ENCODE data around the gene PPIG. TPM values are rescaled to one million over a fixed set of nuclear protein-coding genes. Genes with fewer than 3 reads are reported as not detected.

The PPIG gene
- polyA plus RNA-seq, 1 of the 3 experiments (the other 2 are of a cell fraction): 8.3 TPM

DNA sequence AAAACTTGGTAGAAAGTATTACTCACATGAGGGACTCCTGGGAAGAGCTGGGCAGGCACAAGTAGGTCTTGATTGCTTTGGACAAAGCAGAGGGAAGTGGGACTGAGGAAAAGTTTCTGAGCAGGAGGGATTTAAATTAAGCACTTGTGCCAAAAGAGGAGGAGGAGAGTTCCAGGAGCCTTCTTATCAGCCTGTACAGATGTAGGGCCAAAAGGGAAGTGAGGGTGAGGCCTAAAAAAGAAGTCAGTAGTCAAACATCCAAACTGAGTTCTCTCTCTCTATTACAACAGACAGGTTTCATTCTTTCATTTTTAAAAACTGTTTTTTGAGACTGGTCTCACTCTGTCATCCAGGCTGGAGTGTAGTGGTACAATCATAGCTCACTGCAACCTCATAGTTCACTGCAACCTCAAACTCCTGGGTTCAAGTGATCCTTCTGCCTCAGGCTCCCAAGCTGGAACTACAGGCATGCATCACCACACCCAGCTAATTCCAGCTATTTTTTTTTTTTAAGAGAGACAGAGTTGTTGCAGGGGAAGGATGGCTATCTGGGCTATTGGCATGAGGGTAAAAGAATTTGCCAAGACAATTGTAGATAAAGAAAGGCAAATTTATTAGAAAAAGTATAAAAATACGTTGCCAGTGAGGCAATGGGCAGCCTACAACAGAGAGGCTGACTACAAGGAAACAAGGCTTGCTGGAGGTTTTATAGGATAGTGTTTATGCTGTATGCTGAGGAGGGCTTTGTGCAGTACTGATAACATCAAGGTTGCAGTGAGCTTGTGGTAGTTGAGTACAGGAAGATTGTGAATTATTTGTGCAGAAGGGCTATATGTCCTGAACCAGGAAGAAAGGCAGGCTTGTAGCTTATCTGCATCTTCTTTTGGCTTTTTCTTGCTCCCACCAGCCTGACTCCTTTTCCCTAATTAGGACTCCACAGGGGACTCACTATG is 81.1 kb downstream of the PPIG start:
- Histone ChIP-seq H3K9me3 (no peaks in the 10 kb centered on the region), H3K79me2 (ENCODE audit: insufficient read depth) (no peaks in the 10 kb centered on the region), H3K36me3 (replicated peaks in 1 of 2; ENCODE audit: control insufficient read depth in 1 of 2, insufficient read depth in 2 of 2, low read length in 1 of 2) (no peaks in the 10 kb centered on the region), H3K4me2 (no peak overlapping the region), H3F3A (replicated peaks; ENCODE audit: insufficient read depth) (peaks cover 5% of the 10 kb centered on the region), H3K9ac (no peak overlapping the region), H3K27me3 (ENCODE audit: insufficient read depth) (no peaks in the 10 kb centered on the region), H4K20me1 (ENCODE audit: insufficient read depth) (no peaks in the 10 kb centered on the region), H2AFZ (ENCODE audit: low read depth) (peak overlapping the region; percentile 70; the same call in 1 of the 2 replicates), H3K27ac (ENCODE audit: low read depth in 2 of 2, low read length in 1 of 2) (no peak overlapping the region), H3K4me1 (ENCODE audit: control insufficient read depth in 1 of 2, insufficient read depth in 2 of 2, low read depth in 1 of 2, low read length in 1 of 2) (no peaks in the 10 kb centered on the region), H3K9me2 (no peaks in the 10 kb centered on the region), H3K4me3 (ENCODE audit: low read depth in 2 of 2, low read length in 1 of 2) (no peak overlapping the region)
- TF ChIP-seq TAF1 (IDR thresholded peaks at IDR 0.05; ENCODE audit: borderline replicate concordance, low read depth, low read length): no peak
- no peak for TF ChIP-seq FOXM1 (IDR thresholded peaks at IDR 0.05; ENCODE audit: low read depth)
- no peak for TF ChIP-seq TEAD4 (IDR thresholded peaks at IDR 0.05; ENCODE audit: borderline replicate concordance, insufficient read depth)
- no peak for TF ChIP-seq POLR2AphosphoS5 (IDR thresholded peaks at IDR 0.05; ENCODE audit: low read depth, low read length)
- no peak for TF ChIP-seq GATA2 (CRISPR knock-in tag; IDR thresholded peaks at IDR 0.05)
- no peak for TF ChIP-seq RAD21 (IDR thresholded peaks at IDR 0.05; ENCODE audit: low read length)
- no peak for TF ChIP-seq MEF2A (IDR thresholded peaks at IDR 0.05; ENCODE audit: borderline replicate concordance, low read depth)
- no peak for TF ChIP-seq RCOR1 (IDR thresholded peaks at IDR 0.05; ENCODE audit: low read length)
- DNase-seq: no peak
- 24% methylated on average over 1 of the region's 1 CpG for WGBS (ENCODE audit: low lambda C conversion rate)
- ChIA-PET POLR2A (no interaction called here), CTCF (interaction anchor here (1.0 to 1.5 kb wide), 3 partner anchors 10 to 264 kb away, joined by 3 to 4 read pairs (median 3); no protein-coding TSS in a partner anchor)

- Histone ChIP-seq H3K27ac (ENCODE audit: low read depth in 2 of 2, low read length in 1 of 2) (no peak overlapping the region), H3K4me2 (no peak overlapping the region), H3K4me1 (ENCODE audit: control insufficient read depth in 1 of 2, insufficient read depth in 2 of 2, low read depth in 1 of 2, low read length in 1 of 2) (no peaks in the 10 kb centered on the region), H4K20me1 (ENCODE audit: insufficient read depth) (no peaks in the 10 kb centered on the region), H3K79me2 (ENCODE audit: insufficient read depth) (no peaks in the 10 kb centered on the region), H3K9ac (no peak overlapping the region), H3K9me3 (no peaks in the 10 kb centered on the region), H3K9me2 (no peaks in the 10 kb centered on the region), H2AFZ (ENCODE audit: low read depth) (no peak overlapping the region), H3K36me3 (replicated peaks in 1 of 2; ENCODE audit: control insufficient read depth in 1 of 2, insufficient read depth in 2 of 2, low read length in 1 of 2) (no peaks in the 10 kb centered on the region), H3K27me3 (ENCODE audit: insufficient read depth) (no peaks in the 10 kb centered on the region), H3F3A (replicated peaks; ENCODE audit: insufficient read depth) (peaks cover 5% of the 10 kb centered on the region), H3K4me3 (ENCODE audit: low read depth in 2 of 2, low read length in 1 of 2) (no peak overlapping the region)
- CTCF ChIA-PET: interaction anchor here (0.8 kb wide), 1 partner anchor 11 kb away, joined by 3 read pairs; no protein-coding TSS in a partner anchor
- 2% methylated on average over 2 of the region's 2 CpGs for WGBS (ENCODE audit: low lambda C conversion rate)
- POLR2A ChIA-PET: no interaction called here
- no peak for DNase-seq
- TF ChIP-seq SIN3A (IDR thresholded peaks at IDR 0.05; ENCODE audit: borderline replicate concordance, low read depth, low read length) (no peak), USF2 (IDR thresholded peaks at IDR 0.05; ENCODE audit: borderline replicate concordance, low read depth, low read length) (no peak), SMC3 (IDR thresholded peaks at IDR 0.05; ENCODE audit: low read depth, low read length) (no peak), JUND (IDR thresholded peaks at IDR 0.05) (no peak), ELF1 (IDR thresholded peaks at IDR 0.05) (no peak), GABPA (IDR thresholded peaks at IDR 0.05; ENCODE audit: low read depth) (no peak), NRF1 (IDR thresholded peaks at IDR 0.05; ENCODE audit: low read depth, low read length) (no peak), EP300 (IDR thresholded peaks at IDR 0.05; ENCODE audit: borderline replicate concordance in 1 of 2, low read depth in 1 of 2, low read length in 1 of 2) (no peak), FOXM1 (IDR thresholded peaks at IDR 0.05; ENCODE audit: low read depth) (no peak), POLR2AphosphoS5 (IDR thresholded peaks at IDR 0.05; ENCODE audit: low read depth, low read length) (no peak), MEF2A (IDR thresholded peaks at IDR 0.05; ENCODE audit: borderline replicate concordance, low read depth) (no peak), TCF12 (IDR thresholded peaks at IDR 0.05) (no peak), MXI1 (IDR thresholded peaks at IDR 0.05; ENCODE audit: low read depth, low read length) (no peak), RFX5 (IDR thresholded peaks at IDR 0.05; ENCODE audit: low read length) (no peak)
- TF ChIP-seq, protein P1, sequence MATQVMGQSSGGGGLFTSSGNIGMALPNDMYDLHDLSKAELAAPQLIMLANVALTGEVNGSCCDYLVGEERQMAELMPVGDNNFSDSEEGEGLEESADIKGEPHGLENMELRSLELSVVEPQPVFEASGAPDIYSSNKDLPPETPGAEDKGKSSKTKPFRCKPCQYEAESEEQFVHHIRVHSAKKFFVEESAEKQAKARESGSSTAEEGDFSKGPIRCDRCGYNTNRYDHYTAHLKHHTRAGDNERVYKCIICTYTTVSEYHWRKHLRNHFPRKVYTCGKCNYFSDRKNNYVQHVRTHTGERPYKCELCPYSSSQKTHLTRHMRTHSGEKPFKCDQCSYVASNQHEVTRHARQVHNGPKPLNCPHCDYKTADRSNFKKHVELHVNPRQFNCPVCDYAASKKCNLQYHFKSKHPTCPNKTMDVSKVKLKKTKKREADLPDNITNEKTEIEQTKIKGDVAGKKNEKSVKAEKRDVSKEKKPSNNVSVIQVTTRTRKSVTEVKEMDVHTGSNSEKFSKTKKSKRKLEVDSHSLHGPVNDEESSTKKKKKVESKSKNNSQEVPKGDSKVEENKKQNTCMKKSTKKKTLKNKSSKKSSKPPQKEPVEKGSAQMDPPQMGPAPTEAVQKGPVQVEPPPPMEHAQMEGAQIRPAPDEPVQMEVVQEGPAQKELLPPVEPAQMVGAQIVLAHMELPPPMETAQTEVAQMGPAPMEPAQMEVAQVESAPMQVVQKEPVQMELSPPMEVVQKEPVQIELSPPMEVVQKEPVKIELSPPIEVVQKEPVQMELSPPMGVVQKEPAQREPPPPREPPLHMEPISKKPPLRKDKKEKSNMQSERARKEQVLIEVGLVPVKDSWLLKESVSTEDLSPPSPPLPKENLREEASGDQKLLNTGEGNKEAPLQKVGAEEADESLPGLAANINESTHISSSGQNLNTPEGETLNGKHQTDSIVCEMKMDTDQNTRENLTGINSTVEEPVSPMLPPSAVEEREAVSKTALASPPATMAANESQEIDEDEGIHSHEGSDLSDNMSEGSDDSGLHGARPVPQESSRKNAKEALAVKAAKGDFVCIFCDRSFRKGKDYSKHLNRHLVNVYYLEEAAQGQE (IDR thresholded peaks at IDR 0.05; ENCODE audit: low read depth, low read length): no peak
- TF ChIP-seq, protein P2, sequence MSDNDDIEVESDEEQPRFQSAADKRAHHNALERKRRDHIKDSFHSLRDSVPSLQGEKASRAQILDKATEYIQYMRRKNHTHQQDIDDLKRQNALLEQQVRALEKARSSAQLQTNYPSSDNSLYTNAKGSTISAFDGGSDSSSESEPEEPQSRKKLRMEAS (IDR thresholded peaks at IDR 0.05; ENCODE audit: low read depth): no peak
- TF ChIP-seq, protein P3, sequence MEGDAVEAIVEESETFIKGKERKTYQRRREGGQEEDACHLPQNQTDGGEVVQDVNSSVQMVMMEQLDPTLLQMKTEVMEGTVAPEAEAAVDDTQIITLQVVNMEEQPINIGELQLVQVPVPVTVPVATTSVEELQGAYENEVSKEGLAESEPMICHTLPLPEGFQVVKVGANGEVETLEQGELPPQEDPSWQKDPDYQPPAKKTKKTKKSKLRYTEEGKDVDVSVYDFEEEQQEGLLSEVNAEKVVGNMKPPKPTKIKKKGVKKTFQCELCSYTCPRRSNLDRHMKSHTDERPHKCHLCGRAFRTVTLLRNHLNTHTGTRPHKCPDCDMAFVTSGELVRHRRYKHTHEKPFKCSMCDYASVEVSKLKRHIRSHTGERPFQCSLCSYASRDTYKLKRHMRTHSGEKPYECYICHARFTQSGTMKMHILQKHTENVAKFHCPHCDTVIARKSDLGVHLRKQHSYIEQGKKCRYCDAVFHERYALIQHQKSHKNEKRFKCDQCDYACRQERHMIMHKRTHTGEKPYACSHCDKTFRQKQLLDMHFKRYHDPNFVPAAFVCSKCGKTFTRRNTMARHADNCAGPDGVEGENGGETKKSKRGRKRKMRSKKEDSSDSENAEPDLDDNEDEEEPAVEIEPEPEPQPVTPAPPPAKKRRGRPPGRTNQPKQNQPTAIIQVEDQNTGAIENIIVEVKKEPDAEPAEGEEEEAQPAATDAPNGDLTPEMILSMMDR (IDR thresholded peaks at IDR 0.05): no peak
These were observed 83.4 kb downstream of the PPIG start for GRCh38 chr2:169667583-169667982.
